GM21390 (cell line): Measurements from ENCODE around the gene FHIT.

Experiments
- ATAC-seq: cut with Tn5 transposase; IDR thresholded peaks from one replicate; pipeline ENCODE4 v1.9.1; 2021; ENCODE audit not compliant: unreplicated experiment

Gene FHIT

GRCh38 chr3:60198179-60198720 is 1053.0 kb downstream of the FHIT start:
- no peak for ATAC-seq

GRCh38 chr3:60192297-60193114 is 1058.7 kb downstream of the FHIT start:
- ATAC-seq = no peak

- no peak for ATAC-seq
These were observed 1061.2 kb downstream of the FHIT start for GRCh38 chr3:60190073-60190472.

- no peak for ATAC-seq
These were observed 1061.9 kb downstream of the FHIT start for GRCh38 chr3:60189304-60189703.

GRCh38 chr3:60188803-60189202 is 1062.4 kb downstream of the FHIT start:
- ATAC-seq = no peak

- ATAC-seq = no peak
These were observed 1063.9 kb downstream of the FHIT start for GRCh38 chr3:60187343-60187742.

GRCh38 chr3:60186359-60186758 is 1064.9 kb downstream of the FHIT start:
- no peak for ATAC-seq

- no peak for ATAC-seq
These were observed 1066.1 kb downstream of the FHIT start for GRCh38 chr3:60185161-60185560.

- ATAC-seq = no peak
These were observed 1068.6 kb downstream of the FHIT start for GRCh38 chr3:60182697-60183096.

- ATAC-seq = no peak
These were observed 1072.2 kb downstream of the FHIT start for GRCh38 chr3:60178931-60179653.

- ATAC-seq = no peak
These were observed 1073.5 kb downstream of the FHIT start for GRCh38 chr3:60177726-60178125.

GRCh38 chr3:60176614-60177013 is 1074.6 kb downstream of the FHIT start:
- ATAC-seq = no peak

GRCh38 chr3:60175680-60176079 is 1075.6 kb downstream of the FHIT start:
- no peak for ATAC-seq

GRCh38 chr3:60169755-60170154 is 1081.5 kb downstream of the FHIT start:
- ATAC-seq = no peak

GRCh38 chr3:60167186-60167585 is 1084.1 kb downstream of the FHIT start:
- ATAC-seq = no peak

GRCh38 chr3:60160822-60161748 is 1090.2 kb downstream of the FHIT start:
- no peak for ATAC-seq

- ATAC-seq = no peak
These were observed 1091.0 kb downstream of the FHIT start for GRCh38 chr3:60160111-60160821.

- no peak for ATAC-seq
These were observed 1093.2 kb downstream of the FHIT start for GRCh38 chr3:60158035-60158434.

- no peak for ATAC-seq
These were observed 1097.2 kb downstream of the FHIT start for GRCh38 chr3:60154011-60154410.

GRCh38 chr3:60153221-60153999 is 1097.8 kb downstream of the FHIT start:
- ATAC-seq = no peak
